GM19025 (cell line): ENCODE data around the gene METTL23.
"Not testable (repeated sequence)": the region's sequence is repeated elsewhere in the genome, so short reads cannot be mapped to it uniquely, and the experiment has no call there.

ENCODE experiments used
- ATAC-seq: cut with Tn5 transposase; IDR thresholded peaks from one replicate; pipeline ENCODE4 v1.9.1; 2021; ENCODE audit warnings: mild to moderate bottlenecking, low read depth, moderate library complexity; ENCODE audit not compliant: unreplicated experiment

The METTL23 gene

GRCh38 chr17:76710863-76711611 is 15.6 kb upstream of the METTL23 start, which contains the start of gene MXRA7:
TSS of gene MXRA7 (minus strand) at chr17:76710965. CDS start at chr17:76710946, 19 bp downstream.
- no peak for ATAC-seq

GRCh38 chr17:76712321-76712720 is 14.3 kb upstream of the METTL23 start:
- ATAC-seq, result not testable (repeated sequence)

- ATAC-seq, result no peak
These were observed 12.9 kb upstream of the METTL23 start for GRCh38 chr17:76713765-76714164.

- ATAC-seq, result no peak
These were observed 12.3 kb upstream of the METTL23 start for GRCh38 chr17:76714336-76714735.

GRCh38 chr17:76714822-76715495 is 11.7 kb upstream of the METTL23 start:
- no peak for ATAC-seq

- no peak for ATAC-seq
These were observed 11.2 kb upstream of the METTL23 start for GRCh38 chr17:76715496-76715830.

GRCh38 chr17:76716146-76716838 is 10.3 kb upstream of the METTL23 start:
- no peak for ATAC-seq

- ATAC-seq, result no peak
These were observed 9.8 kb upstream of the METTL23 start for GRCh38 chr17:76716839-76717215.

- ATAC-seq, result no peak
These were observed 8.1 kb upstream of the METTL23 start for GRCh38 chr17:76718516-76718915.

- no peak for ATAC-seq
These were observed 6.4 kb upstream of the METTL23 start for GRCh38 chr17:76720211-76720610.

- no peak for ATAC-seq
These were observed 5.7 kb upstream of the METTL23 start for GRCh38 chr17:76720941-76721340.

- ATAC-seq, result no peak
These were observed 5.2 kb upstream of the METTL23 start for GRCh38 chr17:76721463-76721862.

GRCh38 chr17:76722279-76722678 is 4.4 kb upstream of the METTL23 start:
- no peak for ATAC-seq

GRCh38 chr17:76722977-76723376 is 3.7 kb upstream of the METTL23 start:
- not testable (repeated sequence) for ATAC-seq

GRCh38 chr17:76723812-76724211 is 2.8 kb upstream of the METTL23 start:
- ATAC-seq, result no peak

- ATAC-seq, result peak; percentile 15
These were observed 934 bp upstream of the METTL23 start for GRCh38 chr17:76725580-76726230.

- peak; percentile 64 for ATAC-seq
These were observed 336 bp upstream of the METTL23 start, which contains the start of gene JMJD6 for GRCh38 chr17:76726231-76726775. TSS of gene JMJD6 (minus strand) at chr17:76726606. CDS start at chr17:76726475, 131 bp downstream.

GRCh38 chr17:76727745-76728456 is 1.3 kb downstream of the METTL23 start:
- no peak for ATAC-seq

GRCh38 chr17:76731800-76732733 is 5.4 kb downstream of the METTL23 start:
- not testable (repeated sequence) for ATAC-seq
